GM18517 (cell line): ENCODE measurements around the gene SFTA2.
"Not testable (repeated sequence)": the region's sequence is repeated elsewhere in the genome, so short reads cannot be mapped to it uniquely, and the experiment has no call there.

Experiments
- ATAC-seq: cut with Tn5 transposase; IDR thresholded peaks from one replicate; pipeline ENCODE4 v1.9.1; 2021; ENCODE audit warnings: mild to moderate bottlenecking, moderate library complexity; ENCODE audit not compliant: unreplicated experiment

SFTA2 gene

GRCh38 chr6:30944051-30944450 is 12.1 kb upstream of the SFTA2 start:
- no peak for ATAC-seq

GRCh38 chr6:30942338-30943060 is 10.5 kb upstream of the SFTA2 start:
- ATAC-seq: no peak

- ATAC-seq: no peak
Observed at GRCh38 chr6:30940361-30940986, 8.5 kb upstream of the SFTA2 start, which contains the start of gene MUCL3. MUCL3 (plus strand) TSS chr6:30940973; CDS start chr6:30941000, 27 bp downstream.

- no peak for ATAC-seq
Observed at GRCh38 chr6:30939473-30939872, 7.5 kb upstream of the SFTA2 start.

- ATAC-seq: no peak
Observed at GRCh38 chr6:30938730-30939129, 6.8 kb upstream of the SFTA2 start.

- ATAC-seq: no peak
Observed at GRCh38 chr6:30937265-30937664, 5.3 kb upstream of the SFTA2 start.

GRCh38 chr6:30935018-30935417 is 3.0 kb upstream of the SFTA2 start:
- ATAC-seq: no peak

GRCh38 chr6:30932665-30933365 is 845 bp upstream of the SFTA2 start:
- ATAC-seq: no peak

- ATAC-seq: no peak
Observed at GRCh38 chr6:30931272-30931671, 698 bp downstream of the SFTA2 start.

GRCh38 chr6:30930506-30930905 is 1.5 kb downstream of the SFTA2 start:
- ATAC-seq: no peak

GRCh38 chr6:30928677-30929076 is 3.3 kb downstream of the SFTA2 start:
- ATAC-seq: no peak

- not testable (repeated sequence) for ATAC-seq
Observed at GRCh38 chr6:30927080-30927479, 4.9 kb downstream of the SFTA2 start.

GRCh38 chr6:30926644-30927043 is 5.3 kb downstream of the SFTA2 start:
- ATAC-seq: no peak

GRCh38 chr6:30924040-30924627 is 7.8 kb downstream of the SFTA2 start:
- ATAC-seq: not testable (repeated sequence)

- no peak for ATAC-seq
Observed at GRCh38 chr6:30922447-30922852, 9.5 kb downstream of the SFTA2 start.

- no peak for ATAC-seq
Observed at GRCh38 chr6:30918670-30919069, 13.3 kb downstream of the SFTA2 start.

- no peak for ATAC-seq
Observed at GRCh38 chr6:30917487-30917886, 14.5 kb downstream of the SFTA2 start.

GRCh38 chr6:30917041-30917440 is 14.9 kb downstream of the SFTA2 start:
- no peak for ATAC-seq

- no peak for ATAC-seq
Observed at GRCh38 chr6:30915591-30915946, 16.4 kb downstream of the SFTA2 start.

- no peak for ATAC-seq
Observed at GRCh38 chr6:30914854-30915590, 16.9 kb downstream of the SFTA2 start.
